Activated T-cell treated with anti-CD3 and anti-CD28 coated beads, Interleukin-2, amount 50 U/mL, for 48 hours (primary cell): ENCODE measurements around the gene DCLRE1A.

Source experiments
- DNase-seq, 2 experiments: peaks; one replicate each; pipeline ENCODE4 v3.0.0-alpha.2; 2020

The DCLRE1A gene

DNA sequence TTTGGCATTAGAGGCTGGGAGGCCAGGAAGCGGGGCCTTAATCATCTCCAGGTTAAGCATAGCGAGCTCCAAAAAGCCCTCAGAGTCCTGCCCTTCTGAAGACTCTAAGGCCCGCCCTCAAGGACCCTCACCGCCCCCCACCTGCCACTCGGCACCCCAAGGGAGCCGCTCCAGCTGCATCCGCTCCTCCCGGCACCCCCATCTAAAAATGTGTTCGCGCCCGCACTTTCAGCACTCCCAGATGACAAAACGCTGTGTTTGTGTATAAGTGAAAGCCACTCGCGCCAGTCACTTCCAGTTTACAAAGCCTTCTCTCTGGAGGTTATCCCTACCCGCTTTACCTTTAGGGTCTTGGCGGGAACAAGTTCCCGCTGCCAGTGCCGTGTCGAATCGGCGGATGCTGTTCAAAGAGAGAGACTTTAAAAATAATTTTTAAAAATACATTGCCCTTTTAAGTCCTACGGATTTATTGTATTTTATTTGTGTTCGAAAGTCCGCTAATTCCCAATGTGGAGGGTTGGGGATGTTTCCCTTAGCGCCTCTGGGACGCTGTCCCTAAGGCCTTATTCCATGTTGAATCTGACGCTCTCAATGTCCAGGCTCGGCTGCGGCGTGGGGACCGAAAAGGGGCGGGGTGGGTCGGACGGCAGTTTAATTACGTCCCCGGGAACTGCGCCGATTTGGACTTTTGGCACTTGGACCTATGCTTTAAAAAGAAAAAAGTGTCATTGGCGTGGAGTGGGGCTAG lies at the start of gene DCLRE1A, which contains the start of gene NHLRC2:
TSS of gene DCLRE1A (minus strand) at position 70 of the 748 bp plus-strand sequence. CDS start 900 bp downstream, outside the sequence.
TSS of gene NHLRC2 (plus strand) at position 649 of the 748 bp plus-strand sequence. CDS start 212 bp downstream, outside the sequence.
- peak; percentile 82 to 84 for DNase-seq

GRCh38 chr10:113899952-113900598 lies 46.2 kb upstream of the DCLRE1A start:
- DNase-seq = no peak

- DNase-seq = no peak
These were observed 44.1 kb upstream of the DCLRE1A start for GRCh38 chr10:113897693-113898618.

DNA sequence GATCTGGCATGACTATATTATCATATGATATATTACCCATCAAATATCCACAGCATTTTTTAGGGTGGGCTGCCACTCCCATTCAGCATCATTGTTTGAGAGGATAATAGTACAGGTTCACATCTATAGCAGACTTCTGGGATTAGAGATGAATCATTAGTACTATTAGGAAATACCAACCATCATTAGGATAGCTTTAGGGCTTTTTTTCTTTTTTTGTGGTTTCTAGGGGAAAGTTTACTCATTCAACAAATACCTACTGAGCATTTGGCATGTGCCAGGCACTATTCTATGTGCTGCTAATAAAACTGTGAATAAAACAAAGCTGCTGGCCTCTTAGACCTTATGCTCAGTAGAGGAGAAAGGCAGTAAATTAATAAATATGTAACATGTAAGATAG lies 41.1 kb upstream of the DCLRE1A start:
- no peak for DNase-seq

- no peak for DNase-seq
These were observed 40.7 kb upstream of the DCLRE1A start for GRCh38 chr10:113894581-113894980.

DNA sequence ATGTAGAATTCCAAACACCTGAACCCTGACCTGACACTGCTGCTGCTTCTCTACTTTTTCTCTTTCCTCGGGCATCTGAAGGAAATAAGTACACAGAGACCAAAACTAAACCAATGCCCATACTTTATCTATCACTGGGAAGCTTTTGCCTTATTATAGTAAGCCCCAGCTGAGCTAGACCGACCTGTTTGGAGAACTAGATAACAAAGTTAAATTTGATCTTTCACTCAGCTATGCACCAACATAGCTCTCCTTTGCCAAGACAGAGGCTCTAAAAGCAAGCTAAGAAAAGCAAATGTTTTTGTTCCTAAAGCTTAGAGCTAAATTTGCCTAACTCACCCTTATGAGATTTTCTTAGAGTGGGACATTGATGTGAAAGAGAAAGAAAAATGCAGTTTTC lies 39.7 kb upstream of the DCLRE1A start:
- no peak for DNase-seq

DNA sequence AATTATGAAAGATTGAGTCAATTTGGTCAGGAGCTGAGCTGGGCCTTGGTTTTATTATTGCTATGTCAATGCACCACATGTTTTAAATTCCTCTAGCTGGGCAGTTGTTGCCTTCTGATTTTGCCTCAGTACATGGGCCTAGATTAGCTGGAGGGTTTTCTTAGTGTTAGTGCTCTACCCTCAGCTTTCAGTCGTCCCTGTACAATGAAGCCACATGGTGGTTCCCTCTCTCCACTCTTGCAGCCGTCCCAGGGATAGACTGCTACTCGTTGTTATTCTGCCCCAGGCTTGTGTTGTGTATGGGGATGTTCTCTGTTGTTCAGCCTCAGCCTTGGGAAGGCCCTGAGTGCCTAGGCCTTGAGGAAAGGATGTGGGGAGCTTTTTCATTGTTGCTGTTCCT lies 37.6 kb upstream of the DCLRE1A start:
- no peak for DNase-seq

DNA sequence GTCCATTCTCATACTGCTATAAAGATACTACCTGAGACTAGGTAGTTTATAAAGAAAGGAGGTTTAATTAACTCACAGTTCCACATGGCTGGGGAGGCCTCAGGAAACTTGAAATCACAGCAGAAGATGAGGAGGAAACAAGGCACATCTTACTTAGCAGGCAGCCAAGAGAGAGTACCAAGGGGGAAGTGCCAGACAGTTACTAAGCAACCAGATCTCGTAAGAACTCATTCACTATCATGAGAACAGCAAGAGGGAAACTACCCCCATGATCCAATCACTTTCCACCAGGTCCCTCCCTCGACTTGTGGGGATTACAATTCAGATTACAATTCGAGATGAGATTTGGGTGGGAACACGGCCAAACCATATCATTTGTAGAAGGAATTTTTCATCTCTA lies 36.9 kb upstream of the DCLRE1A start:
- DNase-seq = no peak

GRCh38 chr10:113889911-113890310 lies 36.0 kb upstream of the DCLRE1A start:
- DNase-seq = no peak

DNA sequence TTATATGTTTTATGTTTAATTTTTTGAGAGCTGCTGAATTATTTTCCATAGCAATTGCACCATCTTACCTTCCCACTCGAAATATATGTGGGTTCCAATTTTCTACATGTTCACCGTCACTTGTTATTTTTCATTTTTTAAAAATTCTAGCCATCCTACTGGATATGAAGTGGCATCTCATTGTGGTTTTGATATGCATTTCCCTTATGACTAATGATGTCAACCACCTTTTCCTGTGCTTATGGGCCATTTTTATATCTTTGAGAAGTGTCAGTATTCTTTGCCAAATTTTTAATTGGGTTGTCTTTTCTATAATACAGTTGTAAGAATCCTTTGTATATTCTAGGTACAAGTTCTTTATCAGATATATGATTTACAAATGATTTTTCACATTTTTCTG lies 28.4 kb upstream of the DCLRE1A start:
- DNase-seq = no peak

DNA sequence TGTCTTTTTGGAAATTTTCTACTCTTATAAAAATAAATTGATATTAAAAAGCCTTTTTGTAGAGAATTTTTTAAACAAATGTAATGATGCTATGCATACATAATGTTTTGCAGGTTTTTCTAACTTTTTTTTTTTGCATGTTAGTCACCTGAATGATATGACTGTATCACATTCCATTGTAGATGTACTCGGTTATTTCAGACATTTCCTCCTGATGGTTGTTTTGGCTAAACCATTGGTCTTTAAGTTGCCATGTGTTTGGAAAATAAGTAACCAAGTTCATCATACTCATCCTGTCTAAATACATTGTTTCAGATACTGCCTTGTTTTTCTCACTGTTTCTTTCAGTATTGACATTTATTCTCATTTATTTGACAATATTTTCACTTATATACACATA lies 26.4 kb upstream of the DCLRE1A start:
- DNase-seq = no peak

DNA sequence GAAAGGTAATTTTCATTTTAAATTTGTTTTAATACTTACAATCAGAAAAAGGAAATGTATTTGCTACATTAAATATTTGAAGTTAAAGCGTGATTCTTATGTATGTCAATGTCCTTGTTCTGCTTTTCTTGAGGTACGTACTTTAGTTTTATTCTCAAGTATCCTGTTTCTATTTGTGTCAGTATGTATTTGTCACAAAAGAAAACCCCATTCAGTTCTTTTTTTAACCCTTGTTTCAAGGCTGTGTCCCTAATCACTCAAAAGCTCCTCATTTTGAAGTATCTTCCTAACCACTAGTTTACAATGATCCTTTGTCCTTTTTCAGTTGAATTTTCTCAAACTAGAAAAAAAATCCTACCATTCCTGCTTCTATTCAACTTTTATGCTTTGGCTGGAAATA lies 25.8 kb upstream of the DCLRE1A start:
- no peak for DNase-seq

DNA sequence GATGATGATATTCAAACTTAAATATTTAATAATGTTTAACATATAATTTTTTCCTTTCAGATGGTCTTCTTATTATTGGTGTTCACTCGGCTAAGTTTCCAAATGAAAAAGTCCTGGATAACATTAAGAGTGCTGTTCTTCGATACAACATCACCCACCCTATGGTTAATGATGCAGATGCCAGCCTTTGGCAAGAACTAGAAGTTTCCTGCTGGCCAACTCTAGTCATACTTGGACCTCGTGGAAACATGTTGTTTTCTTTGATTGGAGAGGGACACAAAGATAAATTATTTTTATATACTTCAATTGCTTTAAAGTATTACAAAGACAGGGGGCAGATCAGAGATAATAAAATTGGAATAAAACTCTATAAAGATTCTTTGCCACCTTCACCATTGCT lies 22.6 kb upstream of the DCLRE1A start:
- no peak for DNase-seq

GRCh38 chr10:113875212-113875611 lies 21.3 kb upstream of the DCLRE1A start:
- no peak for DNase-seq

DNA sequence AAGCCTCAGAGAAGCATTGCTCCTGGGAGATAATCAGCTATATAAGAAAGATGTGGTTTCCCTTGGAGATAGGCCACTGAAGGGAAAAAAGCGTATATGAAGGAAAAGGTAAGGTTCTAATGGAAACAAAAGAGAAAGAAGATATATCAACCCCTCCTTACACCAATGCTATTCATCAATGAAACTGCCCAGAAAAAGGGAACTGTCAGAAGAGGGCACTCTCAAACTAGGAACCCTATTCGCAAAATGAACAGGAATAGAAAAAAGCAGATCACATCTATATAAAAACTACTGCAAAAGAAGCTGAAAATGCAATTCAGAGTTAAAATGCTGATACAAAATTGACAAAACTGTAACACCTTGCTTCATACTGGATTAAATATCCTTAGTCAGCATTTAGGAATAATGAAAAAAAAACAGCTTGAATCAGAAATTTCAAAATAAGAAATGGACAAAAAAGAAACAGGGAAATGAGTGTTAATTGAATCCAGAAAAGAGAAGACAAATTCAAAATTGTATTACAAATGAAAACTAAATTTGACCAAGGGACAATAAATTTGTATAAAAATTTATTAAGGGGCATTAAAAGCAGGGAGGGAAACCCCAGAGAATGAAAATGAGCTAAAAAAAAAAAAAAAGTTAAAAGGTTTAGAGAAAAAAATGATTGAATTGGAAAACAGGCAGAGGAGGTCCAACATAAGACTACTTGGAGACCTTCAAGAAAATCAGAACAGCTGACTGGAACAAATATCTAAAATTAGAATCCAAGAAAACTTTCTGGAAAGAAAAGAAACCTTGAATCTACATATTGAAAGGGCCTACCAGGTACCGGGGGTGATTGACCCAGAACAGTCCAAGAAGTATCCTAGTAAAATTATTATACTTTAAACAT lies 18.5 kb upstream of the DCLRE1A start:
- no peak for DNase-seq

DNA sequence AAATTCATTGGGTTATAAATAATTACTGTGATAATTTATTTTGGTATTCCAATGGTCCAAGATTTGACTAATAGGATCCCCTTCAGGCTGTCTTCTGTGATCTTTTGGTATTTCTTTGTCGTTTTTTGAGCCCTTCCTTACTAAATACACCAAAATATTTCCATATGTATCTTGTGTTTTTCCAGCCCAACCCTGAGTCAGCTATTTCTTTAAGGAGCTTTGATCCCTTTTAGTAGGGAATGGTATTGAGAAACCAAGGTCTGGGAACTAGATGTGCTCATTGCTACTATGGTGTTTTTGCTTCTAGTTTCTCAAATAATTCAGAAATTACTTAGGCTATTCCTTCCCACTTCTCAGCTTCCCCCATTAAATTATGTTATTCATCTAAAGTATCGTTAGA lies 15.9 kb upstream of the DCLRE1A start:
- no peak for DNase-seq

GRCh38 chr10:113867904-113868303 lies 14.0 kb upstream of the DCLRE1A start:
- DNase-seq = no peak

- no peak for DNase-seq
These were observed 12.9 kb upstream of the DCLRE1A start for GRCh38 chr10:113866551-113867394.

GRCh38 chr10:113865901-113866300 lies 12.0 kb upstream of the DCLRE1A start:
- DNase-seq = no peak

DNA sequence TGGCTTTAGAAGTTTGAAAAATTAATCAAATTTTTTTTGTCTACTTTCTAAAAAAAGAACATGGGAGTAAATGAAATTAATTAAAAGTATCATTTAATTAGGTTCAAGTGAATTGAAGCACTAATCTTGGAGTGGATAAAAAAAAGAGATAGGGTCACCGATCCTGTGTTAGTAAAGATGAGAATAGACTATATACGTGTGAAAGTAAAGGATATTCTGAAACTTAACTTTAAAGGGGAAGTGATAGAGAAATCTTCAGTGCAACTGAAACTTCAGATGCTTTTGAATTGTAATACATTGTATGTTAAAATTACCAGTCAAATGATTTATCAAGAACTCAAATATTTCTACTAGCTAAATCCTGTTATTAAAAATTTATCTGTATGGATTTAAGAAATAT lies 5.4 kb upstream of the DCLRE1A start:
- DNase-seq = no peak

GRCh38 chr10:113858541-113858940 lies 4.7 kb upstream of the DCLRE1A start:
- DNase-seq = no peak
